Stimulated activated CD4-positive, alpha-beta T cell treated with anti-CD3 and anti-CD28 coated beads, Interleukin-2, amount 100 ng/mL, for 24 hours (primary cell): Measurements from ENCODE around the gene SURF6.
"Not testable (repeated sequence)": the region's sequence is repeated elsewhere in the genome, so short reads cannot be mapped to it uniquely, and the experiment has no call there.

Experiments
- DNase-seq, 2 donors: peaks; one replicate each; pipeline ENCODE4 v3.0.0-alpha.2; 2020

SURF6 gene

GRCh38 chr9:133335924-133336811 lies at the start of gene SURF6:
Gene SURF6 (minus strand): TSS chr9:133336188. CDS start chr9:133336132, 56 bp downstream.
- DNase-seq = peak; percentile 94 to 96

- no peak for DNase-seq
Observed at GRCh38 chr9:133385452-133385851, 49.5 kb upstream of the SURF6 start.

GRCh38 chr9:133384736-133385321 lies 48.8 kb upstream of the SURF6 start:
- DNase-seq = no peak

GRCh38 chr9:133383438-133383837 lies 47.5 kb upstream of the SURF6 start:
- DNase-seq = no peak

- no peak for DNase-seq
Observed at GRCh38 chr9:133382507-133383141, 46.6 kb upstream of the SURF6 start.

GRCh38 chr9:133380734-133381133 lies 44.7 kb upstream of the SURF6 start:
- no peak for DNase-seq

- DNase-seq = no peak
Observed at GRCh38 chr9:133379153-133380086, 43.4 kb upstream of the SURF6 start.

- no peak for DNase-seq
Observed at GRCh38 chr9:133378408-133378962, 42.5 kb upstream of the SURF6 start.

GRCh38 chr9:133377721-133378216 lies 41.8 kb upstream of the SURF6 start:
- DNase-seq = no peak

GRCh38 chr9:133377280-133377679 lies 41.3 kb upstream of the SURF6 start:
- DNase-seq = not testable (repeated sequence)

GRCh38 chr9:133375724-133376654 lies 40.0 kb upstream of the SURF6 start, which contains the start of the genes STKLD1 and SURF4:
Gene STKLD1 (plus strand): TSS chr9:133376366. CDS start chr9:133376474, 108 bp downstream.
Gene SURF4 (minus strand): TSS chr9:133376060. CDS start chr9:133375969, 91 bp downstream.
- peak; percentile 96 to 98 for DNase-seq

GRCh38 chr9:133375116-133375723 lies 39.2 kb upstream of the SURF6 start:
- DNase-seq = peak in 1 of 2 donors; percentile 28

GRCh38 chr9:133374612-133375115 lies 38.7 kb upstream of the SURF6 start:
- no peak for DNase-seq

- no peak for DNase-seq
Observed at GRCh38 chr9:133372144-133372543, 36.2 kb upstream of the SURF6 start.

GRCh38 chr9:133371261-133371711 lies 35.3 kb upstream of the SURF6 start:
- DNase-seq = peak; percentile 79 to 82

- no peak for DNase-seq
Observed at GRCh38 chr9:133370685-133371084, 34.7 kb upstream of the SURF6 start.

GRCh38 chr9:133369933-133370332 lies 33.9 kb upstream of the SURF6 start:
- DNase-seq = peak in 1 of 2 donors; percentile 49

- no peak for DNase-seq
Observed at GRCh38 chr9:133369422-133369821, 33.4 kb upstream of the SURF6 start.

- no peak for DNase-seq
Observed at GRCh38 chr9:133368249-133368881, 32.4 kb upstream of the SURF6 start.
